Measurements from ENCODE around the gene MRPL34.

MRPL34 gene

DNA sequence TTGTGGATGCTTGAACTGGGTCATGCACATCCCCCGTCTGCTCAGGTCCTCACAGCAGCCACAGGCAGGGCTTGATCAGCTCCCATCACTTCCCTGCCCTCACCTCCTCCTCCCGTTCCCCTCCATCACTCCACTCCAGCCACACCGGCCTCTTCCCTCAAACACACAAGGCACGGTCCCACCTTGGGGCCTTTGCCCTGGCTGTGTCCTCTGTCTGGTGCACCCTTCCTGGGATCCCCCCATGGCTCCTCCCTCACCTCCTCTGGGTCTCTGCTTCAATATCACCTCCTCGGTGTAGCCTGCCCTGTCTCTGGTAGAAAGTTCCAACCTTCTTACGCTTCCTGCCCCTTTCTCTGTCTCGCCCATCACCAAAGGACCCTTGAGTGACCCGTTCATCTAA, 47.7 kb downstream of the MRPL34 start:
- no peak for DNase-seq
- no peak overlapping the region for H2AFZ ChIP-seq (ENCODE audit: low read length)
- H3K27ac ChIP-seq (ENCODE audit: low read length), result no peak overlapping the region
- no peaks in the 10 kb centered on the region for H3K9me2 ChIP-seq (replicated peaks; ENCODE audit: insufficient read depth, low read length)
- no peaks in the 10 kb centered on the region for H3K36me3 ChIP-seq (replicated peaks; ENCODE audit: insufficient read depth, low read length)
- H4K20me1 ChIP-seq (ENCODE audit: insufficient read depth, low read length), result no peaks in the 10 kb centered on the region
- H3K9me3 ChIP-seq (replicated peaks; ENCODE audit: insufficient read depth, low read length), result no peaks in the 10 kb centered on the region
- H3K4me3 ChIP-seq (ENCODE audit: low read length), result no peak overlapping the region
- H3K4me1 ChIP-seq (ENCODE audit: low read length), result no peaks in the 10 kb centered on the region
- no peaks in the 10 kb centered on the region for H3K79me2 ChIP-seq (ENCODE audit: low read length)
- H3K4me2 ChIP-seq (ENCODE audit: low read depth, low read length), result no peak overlapping the region
- no peaks in the 10 kb centered on the region for H3F3A ChIP-seq (ENCODE audit: insufficient read depth, low read length)
- TF ChIP-seq, protein P1, sequence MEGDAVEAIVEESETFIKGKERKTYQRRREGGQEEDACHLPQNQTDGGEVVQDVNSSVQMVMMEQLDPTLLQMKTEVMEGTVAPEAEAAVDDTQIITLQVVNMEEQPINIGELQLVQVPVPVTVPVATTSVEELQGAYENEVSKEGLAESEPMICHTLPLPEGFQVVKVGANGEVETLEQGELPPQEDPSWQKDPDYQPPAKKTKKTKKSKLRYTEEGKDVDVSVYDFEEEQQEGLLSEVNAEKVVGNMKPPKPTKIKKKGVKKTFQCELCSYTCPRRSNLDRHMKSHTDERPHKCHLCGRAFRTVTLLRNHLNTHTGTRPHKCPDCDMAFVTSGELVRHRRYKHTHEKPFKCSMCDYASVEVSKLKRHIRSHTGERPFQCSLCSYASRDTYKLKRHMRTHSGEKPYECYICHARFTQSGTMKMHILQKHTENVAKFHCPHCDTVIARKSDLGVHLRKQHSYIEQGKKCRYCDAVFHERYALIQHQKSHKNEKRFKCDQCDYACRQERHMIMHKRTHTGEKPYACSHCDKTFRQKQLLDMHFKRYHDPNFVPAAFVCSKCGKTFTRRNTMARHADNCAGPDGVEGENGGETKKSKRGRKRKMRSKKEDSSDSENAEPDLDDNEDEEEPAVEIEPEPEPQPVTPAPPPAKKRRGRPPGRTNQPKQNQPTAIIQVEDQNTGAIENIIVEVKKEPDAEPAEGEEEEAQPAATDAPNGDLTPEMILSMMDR (IDR thresholded peaks at IDR 0.05; ENCODE audit: low read length), result no peak
- TF ChIP-seq EZH2 (optimal IDR thresholded peaks at IDR 0.05; ENCODE audit: low read depth, low read length) (no peak), EZH2phosphoT487 (IDR thresholded peaks at IDR 0.05; ENCODE audit: low read length) (no peak)
- peaks cover 28% of the 10 kb centered on the region for H3K27me3 ChIP-seq (replicated peaks; ENCODE audit: insufficient read depth, low read length)
- H3K9ac ChIP-seq (ENCODE audit: low read length), result no peak overlapping the region

Measured in MM.1S (cell line).